Stomach (tissue), 9 donors: ENCODE results near the gene CDIP1. TPM values are rescaled to one million over a fixed set of nuclear protein-coding genes. Genes with fewer than 3 reads are reported as not detected.

Source experiments
- DNase-seq, 2 donors: peaks; one replicate each; pipeline versions ENCODE4 v3.0.0 to v3.0.0-alpha.2; 2013 to 2019
- H3K27ac ChIP-seq, 5 donors: fragments of 200-600 bp in 4 of 5; sonication (generic) in 4 of 5; one replicate each; pipeline ENCODE4 v1.5.1; 2013 to 2019; ENCODE audit warnings: mild to moderate bottlenecking in 1 of 5, moderate library complexity in 1 of 5
- H3K27me3 ChIP-seq, 3 donors: fragments of 200-600 bp; sonication (generic); one replicate each; pipeline ENCODE4 v1.5.1; 2017 to 2019; ENCODE audit warnings: mixed run types in 1 of 3
- H3K36me3 ChIP-seq, 4 donors: fragments of 200-600 bp; sonication (generic); 1 replicate in 3 of 4; 2 replicates in 1 of 4; pipeline ENCODE4 v1.5.1; 2016 to 2019
- H3K4me1 ChIP-seq, 4 donors: fragments of 200-600 bp; sonication (generic); one replicate each; pipeline ENCODE4 v1.5.1; 2016 to 2019
- H3K4me3 ChIP-seq, 4 donors: fragments of 200-600 bp; sonication (generic) in 3 of 4; one replicate each; pipeline ENCODE4 v1.5.1; 2016 to 2019; ENCODE audit warnings: mild to moderate bottlenecking in 1 of 4
- H3K9me3 ChIP-seq, 4 donors: fragments of 200-600 bp; sonication (generic); one replicate each; pipeline ENCODE4 v1.5.1; 2016 to 2019
- CTCF ChIP-seq, 7 experiments: fragments of 450-650 bp in 4 of 7; fragments of 200-600 bp in 3 of 7; sonication (generic) in 3 of 7; IDR thresholded peaks; one replicate each; pipeline ENCODE4 v1.5.1; 2016 to 2019; ENCODE audit warnings: antibody characterized with exemption in 7 of 7, control low read depth in 2 of 7, mild to moderate bottlenecking in 1 of 7
- EP300 ChIP-seq: sonication (generic); formaldehyde crosslinking; IDR thresholded peaks from one replicate; pipeline ENCODE4 v1.6.1; 2017; ENCODE audit warnings: antibody characterized with exemption
- POLR2A ChIP-seq, 4 donors: fragments of 450-650 bp; IDR thresholded peaks; one replicate each; pipeline ENCODE4 v1.6.1; 2016; ENCODE audit warnings: antibody characterized with exemption in 4 of 4, control low read depth in 2 of 4, mild to moderate bottlenecking in 1 of 4, moderate library complexity in 1 of 4
- POLR2AphosphoS5 ChIP-seq, 3 donors: sonication (generic); formaldehyde crosslinking; IDR thresholded peaks; one replicate each; pipeline ENCODE4 v1.6.1; 2016; ENCODE audit warnings: antibody characterized with exemption in 3 of 3
- WGBS, 5 donors: extraction: QIAGEN DNeasy Blood & Tissue Kit in 3 of 5; methylation state at CpG; one replicate each; pipeline versions ENCODE4 v1.1.5 to v1.1.7; 2013 to 2018; 5-methylcytosine and 5-hydroxymethylcytosine counted together
- intact Hi-C: fragments of 100-400 bp; cut with DNase I; formaldehyde crosslinking; loops from one replicate; pipeline ENCODE4 v1.15.1; 2023; ENCODE audit warnings: low total_unique reads
- polyA plus RNA-seq, 3 donors: library from polyadenylated mRNA; stranded (reverse); fragments of 200-250 nt; gene quantifications; one replicate each; pipeline ENCODE4 v1.2.3, GENCODE V29; 2013
- total RNA-seq, 5 donors: library from RNA; depleted of rRNA; stranded (reverse); fragments of >200 nt; gene quantifications; one replicate each; pipeline versions ENCODE4 v1.1.0 to v1.2.3, GENCODE V29; 2014 to 2016
- donor health status: healthy with polysubstance abuse.
- donor health status: Bipolar disorder and iron deficiency.
- donor health status: healthy.

CDIP1 gene
- total and polyA plus RNA-seq, 8 donors: 2.9 to 36.5 (median 12.2) TPM

DNA sequence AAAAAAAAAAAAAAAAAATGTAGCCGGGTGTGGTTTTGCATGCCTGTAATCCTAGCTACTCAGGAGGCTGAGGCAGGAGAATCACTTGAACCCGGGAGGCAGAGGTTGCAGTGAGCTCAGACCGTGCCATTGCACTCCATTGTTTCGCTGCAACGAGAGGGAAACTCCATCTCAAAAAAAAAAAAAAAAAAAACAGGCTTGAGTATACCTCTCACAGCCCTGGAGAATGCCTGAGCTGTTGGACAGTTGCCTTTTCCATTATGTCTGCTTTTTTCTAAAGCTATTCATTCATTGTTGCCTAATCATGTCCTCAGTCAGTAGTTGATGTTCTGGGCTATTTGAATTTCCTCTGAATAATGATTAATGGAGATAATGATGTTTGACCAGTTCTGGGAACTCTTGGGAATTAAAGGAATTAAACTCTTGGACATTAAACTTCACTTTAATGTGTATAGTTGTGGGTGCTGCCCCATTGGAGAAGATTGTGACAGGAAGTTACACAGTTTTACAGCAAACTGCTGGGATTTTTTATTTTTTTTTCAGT is 50.5 kb downstream of the CDIP1 start:
- Histone ChIP-seq H3K4me3 (peak overlapping the region in 1 of 4 donors; percentile 22), H3K27me3 (no peaks in the 10 kb centered on the region), H3K36me3 (peaks cover 10 to 62% (median 46%) of the 10 kb centered on the region in 4 donors), H3K27ac (peak overlapping the region; percentile 74 to 86 (median 80)), H3K4me1 (peaks cover 43 to 72% (median 56%) of the 10 kb centered on the region in 4 donors), H3K9me3 (no peaks in the 10 kb centered on the region)
- 8 to 41% (median 30%) methylated on average over 5 of the region's 5 CpGs for WGBS, 5 donors
- DNase-seq: peak in 1 of 2 donors; percentile 42
- TF ChIP-seq POLR2AphosphoS5 (IDR thresholded peaks at IDR 0.05): peak in 1 of 3 donors; percentile 13
- TF ChIP-seq EP300: no peak
- intact Hi-C loops: no loop called here

DNA sequence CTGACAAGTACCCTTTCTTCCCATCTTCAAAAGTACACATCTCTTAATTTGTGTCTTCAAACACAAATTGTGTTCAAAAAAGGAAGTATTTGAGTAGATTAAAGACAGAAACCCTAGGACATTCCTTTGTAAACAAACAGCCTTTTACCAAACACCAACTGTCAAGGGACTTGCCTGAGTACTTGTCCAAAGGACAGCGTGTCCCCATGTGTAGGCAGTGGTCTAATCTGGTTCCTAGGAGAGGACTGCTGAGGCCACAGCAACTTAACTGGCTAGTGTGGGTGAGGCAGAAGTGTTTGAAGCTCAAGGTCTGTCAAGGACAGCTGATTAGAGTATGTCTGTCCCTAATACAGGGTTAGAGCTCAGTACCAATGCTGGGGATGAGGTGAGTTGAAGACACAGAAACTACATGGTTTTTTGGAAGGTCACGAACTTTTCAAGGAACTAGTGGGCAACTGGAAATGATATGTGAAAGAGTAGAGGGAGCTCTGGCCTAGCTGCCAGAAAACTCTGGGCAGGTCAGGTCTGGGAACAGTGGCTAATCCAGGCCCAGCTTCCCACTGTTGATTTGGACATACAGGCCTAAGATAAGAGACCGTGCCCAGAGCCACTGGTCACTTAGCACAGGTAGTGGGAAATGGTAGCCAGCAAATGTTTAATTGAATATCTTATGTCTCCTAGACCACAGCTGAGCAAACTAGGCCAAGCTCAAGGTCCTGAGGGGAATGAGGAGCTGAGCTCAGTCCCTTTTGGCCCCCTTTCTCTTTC is 52.3 kb downstream of the CDIP1 start:
- peak in 1 of 2 donors; percentile 71 for DNase-seq
- intact Hi-C loops: no loop called here
- WGBS, 5 donors: 37 to 80% (median 59%) methylated on average over 3 of the region's 3 CpGs
- Histone ChIP-seq H3K4me3 (no peak overlapping the region), H3K27me3 (no peaks in the 10 kb centered on the region), H3K27ac (peak overlapping the region; percentile 74 to 86 (median 80)), H3K4me1 (peaks cover 54 to 80% (median 65%) of the 10 kb centered on the region in 4 donors), H3K9me3 (no peaks in the 10 kb centered on the region), H3K36me3 (peaks cover 10 to 61% (median 43%) of the 10 kb centered on the region in 4 donors)
- no peak for TF ChIP-seq EP300
- TF ChIP-seq CTCF (IDR thresholded peaks at IDR 0.05): no peak
- TF ChIP-seq POLR2AphosphoS5 (IDR thresholded peaks at IDR 0.05): peak in 2 of 3 donors; percentile 45 to 66
- no peak for TF ChIP-seq POLR2A (IDR thresholded peaks at IDR 0.05)

DNA sequence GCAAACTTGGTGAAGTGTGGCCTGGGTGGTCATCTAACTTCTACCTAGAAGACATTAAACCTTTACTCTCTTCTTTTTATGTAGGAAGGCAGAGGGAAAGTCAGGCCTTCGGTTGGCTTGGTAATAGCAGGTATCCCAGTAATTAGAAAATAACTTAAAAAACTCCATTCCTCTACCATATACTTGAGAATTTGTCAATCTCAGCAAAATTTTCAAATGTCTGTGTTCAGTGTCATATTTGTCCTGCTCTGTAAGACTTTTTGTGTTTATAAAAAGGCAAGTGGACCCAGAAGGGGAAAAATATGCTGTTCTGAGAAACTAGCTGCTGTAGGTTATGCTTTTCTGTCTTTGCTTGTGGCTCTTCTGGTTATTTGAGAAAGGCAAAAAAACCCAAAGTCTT is 56.6 kb downstream of the CDIP1 start:
- Histone ChIP-seq H3K9me3 (no peaks in the 10 kb centered on the region), H3K27ac (peak overlapping the region in 4 of 5 donors; percentile 30 to 54 (median 40)), H3K27me3 (no peaks in the 10 kb centered on the region), H3K36me3 (peaks cover 10 to 37% (median 26%) of the 10 kb centered on the region in 4 donors), H3K4me3 (no peak overlapping the region), H3K4me1 (peaks cover 42 to 77% (median 56%) of the 10 kb centered on the region in 4 donors)
- intact Hi-C loops: no loop called here
- DNase-seq: no peak
- 78 to 92% (median 91%) methylated on average over 1 of the region's 1 CpG for WGBS, 5 donors
- no peak for TF ChIP-seq POLR2AphosphoS5 (IDR thresholded peaks at IDR 0.05)
- TF ChIP-seq EP300: no peak
- TF ChIP-seq POLR2A (IDR thresholded peaks at IDR 0.05): no peak
- no peak for TF ChIP-seq CTCF (IDR thresholded peaks at IDR 0.05)

DNA sequence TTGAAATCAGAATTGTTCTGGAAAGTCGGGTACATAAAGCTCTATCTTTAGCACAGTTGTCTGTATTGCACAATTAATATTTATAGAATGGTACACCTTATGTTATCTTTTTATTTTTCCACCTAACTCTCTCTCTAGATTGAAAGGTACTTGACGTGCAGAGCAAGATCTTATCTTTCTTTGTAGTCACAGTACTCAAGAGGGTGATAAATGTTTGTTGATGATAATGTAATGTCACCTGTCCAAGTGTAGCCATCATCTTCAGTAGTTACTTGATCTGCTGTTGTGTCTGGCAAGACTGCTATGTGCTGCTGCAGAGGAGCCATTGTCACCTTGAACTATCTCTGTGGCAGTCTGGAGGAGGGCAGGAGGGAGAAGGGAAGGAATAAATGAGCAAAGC is 57.0 kb downstream of the CDIP1 start:
- Histone ChIP-seq H3K27me3 (no peaks in the 10 kb centered on the region), H3K36me3 (peaks cover 10 to 33% (median 26%) of the 10 kb centered on the region in 4 donors), H3K4me1 (peaks cover 38 to 76% (median 54%) of the 10 kb centered on the region in 4 donors), H3K27ac (peak overlapping the region in 4 of 5 donors; percentile 30 to 54 (median 40)), H3K9me3 (no peaks in the 10 kb centered on the region), H3K4me3 (no peak overlapping the region)
- intact Hi-C loops: no loop called here
- DNase-seq: no peak
- TF ChIP-seq CTCF (IDR thresholded peaks at IDR 0.05): no peak
- no peak for TF ChIP-seq POLR2AphosphoS5 (IDR thresholded peaks at IDR 0.05)
- no peak for TF ChIP-seq EP300
- no peak for TF ChIP-seq POLR2A (IDR thresholded peaks at IDR 0.05)
- 23 to 42% (median 39%) methylated on average over 2 of the region's 2 CpGs for WGBS, 5 donors
